HuH-7.5 (cell line): ENCODE data around the gene VAV2.

Source experiments
- DNase-seq: peaks from one replicate; pipeline ENCODE4 v3.0.0; 2011; ENCODE audit warnings: low spot score

VAV2 gene

DNA sequence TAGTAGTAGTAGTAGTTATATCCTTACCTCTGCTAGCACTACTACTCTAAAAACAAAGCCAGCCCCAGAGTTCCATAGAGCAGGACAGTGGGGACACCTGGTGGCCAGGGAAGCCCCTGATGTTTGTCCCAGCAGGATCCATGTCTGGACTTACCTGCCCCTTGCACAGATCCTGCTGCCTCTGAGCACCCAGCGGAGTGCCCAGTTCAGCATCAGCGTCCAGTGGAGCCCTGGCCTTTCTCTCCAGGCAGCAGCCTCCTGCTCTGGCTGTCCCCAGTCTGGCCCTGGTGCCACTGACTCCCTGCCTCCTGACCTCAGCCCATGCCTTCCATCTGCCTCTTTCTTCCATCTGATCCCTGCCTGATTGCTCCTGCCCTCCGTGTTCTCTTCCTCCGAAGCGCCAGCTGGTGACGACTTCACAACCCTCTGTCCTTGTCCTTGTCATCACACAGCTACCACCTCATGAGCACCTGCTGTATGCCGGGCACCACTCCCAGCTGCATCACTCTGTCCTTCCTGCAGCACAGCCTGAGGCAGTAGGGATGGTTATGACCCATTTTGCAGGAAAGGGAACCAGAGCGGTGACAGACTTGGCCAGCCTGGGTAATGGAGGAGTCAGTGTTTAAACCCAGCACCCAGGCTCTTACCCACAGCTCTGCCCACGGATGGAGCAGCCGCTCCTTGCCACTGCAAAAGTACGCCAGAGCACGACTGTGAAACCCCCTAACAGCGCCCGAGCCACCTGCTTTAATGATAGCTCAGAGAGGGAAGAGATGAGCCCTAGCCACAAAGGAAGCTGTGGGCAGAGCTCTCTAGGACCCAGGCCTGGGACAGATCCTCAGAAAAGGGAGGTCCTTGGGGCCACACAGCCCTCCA lies 265.5 kb downstream of the VAV2 start:
- DNase-seq, result peak; percentile 82

- no peak for DNase-seq
These were observed 266.2 kb downstream of the VAV2 start for GRCh38 chr9:133725886-133726285.

GRCh38 chr9:133718563-133719315 lies 273.4 kb downstream of the VAV2 start:
- no peak for DNase-seq

DNA sequence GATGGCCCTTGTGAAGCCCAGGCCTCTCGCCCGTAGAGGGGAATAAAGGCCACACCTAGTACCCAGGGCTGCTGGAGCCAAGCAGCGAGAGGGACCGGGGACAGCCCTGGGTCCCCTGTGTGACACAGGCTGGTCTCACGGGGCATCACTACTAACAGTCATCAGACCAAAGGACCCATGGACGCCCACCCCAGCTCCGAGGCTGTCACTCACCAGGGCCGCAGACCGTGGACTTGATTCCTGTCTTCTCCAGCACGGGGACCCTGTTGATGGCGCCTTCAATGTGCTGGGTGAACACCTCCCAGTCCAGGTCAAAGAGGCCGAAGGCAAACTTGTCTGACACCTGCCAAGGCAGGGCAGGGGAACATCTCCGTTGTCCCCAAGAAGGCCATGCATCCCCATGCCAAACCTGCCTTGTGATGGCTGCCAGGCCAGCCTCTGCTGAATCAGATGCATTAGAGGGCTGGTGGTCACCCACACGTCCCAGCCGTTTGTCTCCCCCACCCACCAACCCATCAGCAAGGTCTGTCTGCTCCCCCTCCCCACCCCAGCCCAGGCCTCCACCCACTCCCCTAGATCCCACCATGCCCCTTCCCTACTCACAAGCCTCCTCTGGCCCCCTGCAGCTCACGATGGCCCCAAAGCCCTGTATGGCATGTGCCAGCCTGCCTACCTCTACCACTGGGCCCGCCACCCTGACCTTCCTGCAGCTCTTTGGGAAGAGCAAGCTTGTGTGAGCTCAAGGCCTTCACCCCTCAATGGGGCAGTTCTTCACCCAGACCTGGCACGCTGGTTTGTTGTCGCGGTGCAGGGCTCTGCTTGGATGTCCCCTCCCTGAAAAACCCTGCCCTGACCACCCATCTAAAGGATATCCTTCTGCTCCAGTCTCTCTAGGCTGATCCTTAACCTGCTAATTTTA lies 274.8 kb downstream of the VAV2 start:
- DNase-seq, result no peak

DNA sequence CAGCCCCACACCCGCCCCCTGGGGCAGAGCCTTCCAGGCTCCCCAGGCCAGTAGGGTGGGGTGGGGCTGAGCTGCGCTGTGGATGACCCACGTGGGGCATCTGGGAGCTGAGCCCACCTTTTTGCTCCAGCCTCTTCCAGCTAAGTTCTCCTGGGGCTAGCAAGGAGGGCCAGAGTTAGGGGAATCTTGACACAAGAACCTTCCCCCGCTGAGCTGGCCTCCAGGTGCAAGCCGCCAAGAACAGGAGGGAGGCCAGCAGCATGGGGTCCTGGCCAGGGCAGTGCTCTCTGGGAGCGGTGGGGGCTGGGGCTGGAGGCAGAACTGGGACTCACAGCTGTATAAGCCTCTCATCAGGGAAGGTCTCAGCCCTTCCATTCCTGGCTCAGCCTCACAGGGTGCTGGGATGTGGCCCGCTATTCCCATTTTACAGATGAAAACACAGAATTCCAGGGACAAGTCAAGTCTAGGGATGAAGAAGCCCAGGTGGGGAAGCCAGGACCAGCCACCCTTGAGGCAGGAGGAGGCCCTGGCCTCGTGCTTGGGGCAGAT lies 275.5 kb downstream of the VAV2 start:
- DNase-seq, result no peak

GRCh38 chr9:133715866-133716563 lies 276.1 kb downstream of the VAV2 start:
- no peak for DNase-seq

DNA sequence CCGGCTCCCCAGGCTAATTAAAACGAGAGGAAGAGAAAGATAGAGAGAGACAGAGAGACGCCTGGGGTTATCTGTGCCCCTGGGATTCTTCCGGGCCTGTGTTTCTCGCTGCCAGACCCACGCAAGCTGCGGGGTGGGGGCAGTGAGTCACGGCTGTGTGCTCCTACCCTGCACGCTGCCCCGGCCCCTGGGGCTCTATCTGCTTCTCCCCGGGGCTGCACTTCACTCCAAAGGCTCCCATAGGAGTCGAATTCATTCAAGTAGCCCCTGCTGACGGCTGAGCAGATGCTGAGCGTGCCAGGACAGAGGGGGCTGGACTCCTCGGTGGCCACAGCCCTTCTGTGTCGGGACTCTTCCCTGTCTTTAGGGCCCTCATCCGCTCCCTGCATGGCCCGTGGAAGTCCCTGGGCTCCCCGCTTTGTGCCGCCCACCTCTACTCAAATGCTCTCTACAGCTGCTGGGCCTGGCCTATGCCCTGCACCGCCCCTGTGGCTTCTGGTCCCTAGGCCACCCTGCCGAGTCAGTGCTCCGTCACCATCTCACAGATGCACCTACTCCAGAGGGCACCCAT lies 276.7 kb downstream of the VAV2 start:
- DNase-seq, result no peak

DNA sequence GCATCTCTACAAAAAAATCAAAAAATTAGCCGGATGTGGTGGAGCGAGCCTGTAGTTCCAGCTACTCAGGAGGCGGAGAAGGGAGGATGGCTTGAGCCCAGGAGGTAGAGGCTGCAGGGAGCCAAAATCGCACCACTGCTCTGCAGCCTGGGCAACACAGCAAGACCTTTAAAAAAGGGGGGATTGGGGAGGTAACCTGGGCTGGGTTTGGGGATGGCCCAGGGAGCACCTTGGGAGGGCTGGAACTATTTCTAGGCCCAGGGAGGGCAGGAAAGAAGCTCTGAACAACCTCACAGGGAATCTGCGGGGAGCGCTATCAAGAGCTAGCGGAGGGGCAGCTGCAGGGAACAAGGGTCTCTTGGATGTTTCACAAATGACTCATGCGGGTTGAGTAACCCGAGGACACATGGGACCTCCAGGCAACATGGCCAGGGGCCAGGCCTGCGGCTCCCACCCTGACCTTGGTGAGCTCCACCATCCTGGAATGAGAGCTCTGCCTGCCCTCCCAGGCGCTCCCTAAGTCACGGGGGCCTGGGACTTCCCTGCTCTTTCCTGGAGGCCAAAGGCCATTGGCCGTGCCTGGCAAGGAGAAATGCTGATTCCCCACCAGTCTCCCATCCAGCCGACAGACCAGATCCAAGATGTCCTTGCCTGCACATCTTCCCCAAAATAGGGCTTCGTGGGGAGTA lies 277.4 kb downstream of the VAV2 start:
- DNase-seq, result peak; percentile 68

DNA sequence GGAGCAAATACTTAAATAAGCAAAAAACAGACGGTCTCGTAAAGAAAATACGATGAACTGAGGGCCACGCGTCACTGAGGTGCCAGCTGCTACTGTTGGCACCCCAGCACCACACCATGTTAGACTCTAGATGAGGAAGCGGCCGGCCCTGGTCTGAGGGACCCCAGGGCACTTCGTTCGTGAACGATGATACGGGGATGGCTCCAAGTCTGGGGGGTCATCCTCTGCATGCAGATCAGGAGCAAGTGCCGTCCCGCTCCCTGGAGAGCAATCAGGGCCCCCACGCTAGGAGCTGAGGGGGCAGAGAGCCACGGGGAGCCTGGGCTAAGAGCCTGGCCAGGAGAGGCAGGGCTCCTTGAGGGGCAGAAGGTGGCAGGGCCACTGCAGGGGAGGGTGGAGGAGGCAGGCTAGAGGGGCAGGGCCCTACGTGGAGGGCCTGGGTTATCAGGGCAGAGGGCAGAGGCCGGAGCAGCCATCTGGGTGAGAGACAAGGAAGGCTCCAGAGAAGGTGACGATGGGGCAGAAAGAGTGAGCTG lies 278.1 kb downstream of the VAV2 start:
- DNase-seq, result no peak

DNA sequence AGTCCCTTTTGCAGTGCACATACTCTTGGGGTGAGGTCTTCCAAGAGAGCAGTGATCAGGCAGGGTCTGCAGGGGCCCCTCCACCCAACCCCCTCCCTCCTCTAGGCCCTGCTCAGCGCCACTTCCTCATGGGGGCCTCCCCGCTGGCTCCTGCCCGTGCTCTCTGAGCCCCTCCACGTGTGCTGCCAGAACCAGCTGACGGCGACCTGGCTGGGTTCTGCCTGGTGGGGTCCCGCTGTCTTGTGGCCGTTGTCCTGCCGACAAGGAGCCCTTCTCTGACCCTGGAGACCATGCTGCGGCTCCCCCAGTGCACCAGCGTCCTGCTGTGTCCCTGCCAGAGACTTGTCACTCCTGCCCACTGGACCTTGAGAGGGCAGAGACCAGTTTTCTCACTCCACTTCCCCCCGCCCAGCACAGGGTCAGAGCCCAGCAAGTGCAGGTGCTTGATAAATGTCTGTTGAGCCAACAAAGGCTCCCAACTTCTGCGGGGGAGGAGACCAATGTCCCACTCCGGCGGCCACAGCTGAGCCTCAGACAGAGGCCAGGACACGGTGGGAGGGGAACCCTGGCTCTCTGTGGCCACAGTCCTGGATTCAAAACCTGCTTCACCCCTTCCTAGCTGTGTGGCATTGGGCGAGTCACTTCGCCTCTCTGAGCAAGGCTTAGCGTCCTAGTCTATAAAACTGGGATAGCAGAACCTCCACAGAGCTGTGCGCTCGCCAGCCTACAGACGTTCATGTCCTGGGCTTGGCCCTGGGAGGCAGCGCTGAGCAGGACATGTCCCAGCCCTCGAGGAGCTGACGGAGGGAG lies 278.8 kb downstream of the VAV2 start:
- DNase-seq, result no peak

DNA sequence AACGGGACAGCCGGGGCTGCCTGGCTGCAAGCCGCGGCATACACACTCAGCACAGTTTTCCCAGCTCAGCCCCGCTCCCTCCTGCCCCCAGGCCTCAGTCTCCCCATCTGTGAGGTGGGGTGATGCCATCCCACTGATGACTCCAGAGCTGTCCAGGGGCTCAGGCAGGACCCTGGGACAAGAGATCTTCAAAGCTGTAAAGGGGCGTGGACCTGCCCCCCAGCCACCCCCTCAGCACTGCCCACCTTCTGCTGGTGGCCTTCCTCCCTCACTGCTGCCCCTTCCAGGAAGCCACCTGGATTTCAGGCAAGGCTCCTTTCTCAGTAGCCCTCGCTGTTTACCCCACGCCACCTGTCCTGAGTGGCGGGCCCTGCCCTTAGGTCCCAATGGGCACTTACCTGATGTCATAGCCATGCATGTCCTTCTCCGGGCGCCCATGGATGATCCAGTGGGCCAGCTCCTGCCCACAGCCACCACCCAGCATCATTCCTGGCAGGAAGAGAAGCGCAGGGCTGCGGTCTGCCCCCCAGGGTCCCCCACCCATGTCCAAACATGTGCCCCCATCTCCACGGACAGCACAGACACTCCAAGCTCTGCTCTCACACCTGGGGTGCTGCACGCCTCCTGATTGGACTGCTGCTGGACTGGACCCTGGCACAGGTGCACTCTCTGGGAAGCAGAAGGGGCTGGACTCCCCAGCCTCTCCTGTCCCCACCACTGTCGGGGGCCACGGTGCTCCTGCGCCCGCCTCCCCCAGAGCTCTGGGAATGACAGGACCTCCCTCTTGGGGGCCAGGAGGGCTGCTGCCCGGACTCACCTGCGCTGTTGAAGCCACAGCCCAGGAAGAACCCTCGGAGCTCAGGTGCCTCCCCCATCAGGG lies 279.7 kb downstream of the VAV2 start:
- no peak for DNase-seq
